NOMO-1 (cell line): ENCODE measurements around the gene RBSN.

Experiments used
- DNase-seq, 2 experiments: peaks; one replicate each; lab custom pipeline; 2025; ENCODE audit not compliant: unreplicated experiment in 2 of 2; lab: John Stamatoyannopoulos, UW

Gene RBSN

DNA sequence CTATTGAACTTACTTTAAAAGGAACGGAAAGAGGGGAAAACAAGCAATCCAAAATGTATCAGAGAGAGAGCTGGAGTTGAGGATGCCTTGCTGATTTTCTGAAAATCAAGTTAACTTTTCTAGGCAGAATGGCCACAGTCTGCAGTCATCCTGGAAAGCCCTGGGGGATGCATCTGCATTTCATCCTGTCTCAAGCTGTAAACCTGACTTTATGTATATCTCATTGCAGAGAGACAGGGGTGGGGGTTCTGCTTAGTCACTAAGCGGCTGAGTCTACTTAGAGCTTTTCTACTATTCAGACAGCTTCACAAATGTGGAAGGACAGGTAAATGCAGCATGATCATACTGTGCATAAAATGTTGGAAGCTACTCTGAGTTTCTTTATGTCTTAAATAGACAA is 75.2 kb downstream of the RBSN start:
- no peak for DNase-seq

DNA sequence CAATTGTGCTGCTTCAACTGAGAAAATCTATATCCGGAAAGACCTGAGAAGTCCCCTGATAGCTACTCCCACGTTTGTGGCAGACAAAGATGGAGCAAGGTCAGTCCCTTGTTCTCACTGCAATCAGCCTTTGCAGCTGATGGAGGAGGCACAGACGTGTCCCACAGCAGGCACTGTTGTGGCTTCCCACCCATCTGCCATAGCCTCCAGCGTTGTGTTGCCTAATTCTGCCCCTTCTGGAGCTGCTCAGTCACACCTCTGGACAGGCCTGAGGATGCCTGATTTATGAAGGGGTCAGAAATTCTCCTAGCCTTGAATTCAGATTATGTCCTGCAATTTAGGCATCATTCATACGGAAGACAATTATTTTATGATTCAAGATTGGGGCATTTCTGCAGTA is 75.7 kb downstream of the RBSN start:
- DNase-seq = no peak
